HEK293 (cell line): ENCODE data around the gene SYT10.
A peak's percentile ranks its signal among the peaks of the same experiment; 100 is the strongest.
"Not testable (repeated sequence)": the region's sequence is repeated elsewhere in the genome, so short reads cannot be mapped to it uniquely, and the experiment has no call there.

Source experiments
- CTCF ChIA-PET: fragments of 350-600 bp; formaldehyde crosslinking; extraction: SDS; loops from one replicate; lab custom pipeline; 2021; ENCODE audit warnings: antibody characterized with exemption; lab: Yijun Ruan, JAX
- POLR2A ChIA-PET: fragments of 300-600 bp; formaldehyde crosslinking; extraction: SDS; loops from one replicate; lab custom pipeline; 2020; ENCODE audit warnings: antibody characterized with exemption, inconsistent platforms; lab: Yijun Ruan, JAX
- H3K27ac ChIP-seq: fragments of 200-500 bp; sonication (Bioruptor generic); 2 replicates; pipeline ENCODE4 v1.5.1; 2014; ENCODE audit warnings: low read depth, low read length, control low read depth, inconsistent platforms; ENCODE audit errors: extremely low read depth
- H3K36me3 ChIP-seq, 2 experiments: fragments of 200-500 bp in 1 of 2; sonication (Bioruptor generic) in 1 of 2; 1 replicate in 1 of 2; 2 replicates in 1 of 2; pipeline ENCODE4 v1.5.1; 2014 to 2017; ENCODE audit warnings: inconsistent platforms in 2 of 2, low read length in 2 of 2; ENCODE audit not compliant: control insufficient read depth in 2 of 2, insufficient read depth in 1 of 2
- H3K4me1 ChIP-seq: fragments of 200-500 bp; sonication (Bioruptor generic); 2 replicates; pipeline ENCODE4 v1.5.1; 2014; ENCODE audit warnings: mild to moderate bottlenecking, low read length, inconsistent platforms; ENCODE audit not compliant: control insufficient read depth, insufficient read depth
- H3K4me3 ChIP-seq: 2 replicates; pipeline ENCODE4 v1.5.1; 2011; ENCODE audit warnings: low read depth, mild to moderate bottlenecking, control low read depth, low read length, moderate library complexity
- H3K9me3 ChIP-seq: fragments of 200-500 bp; sonication (Bioruptor generic); 2 replicates; pipeline ENCODE4 v1.5.1; 2014; ENCODE audit warnings: low read depth, low read length, inconsistent platforms; ENCODE audit not compliant: control insufficient read depth, insufficient read depth
- BCL11B ChIP-seq: fragments of 450-650 bp; formaldehyde crosslinking; IDR thresholded peaks from 2 replicates; pipeline ENCODE4 v1.5.1; 2016; ENCODE audit warnings: low read depth, missing biosample characterization, missing genetic modification characterization
- FEZF1 ChIP-seq: fragments of 450-650 bp; formaldehyde crosslinking; IDR thresholded peaks from 2 replicates; pipeline ENCODE4 v1.5.1; 2016; ENCODE audit warnings: missing biosample characterization, missing genetic modification characterization
- ZBTB11 ChIP-seq: fragments of 450-650 bp; formaldehyde crosslinking; conservative IDR thresholded peaks from 2 replicates; pipeline ENCODE4 v1.5.1; 2016; ENCODE audit warnings: low read depth, missing biosample characterization, missing genetic modification characterization
- ZBTB8A ChIP-seq: fragments of 450-650 bp; formaldehyde crosslinking; IDR thresholded peaks from 2 replicates; pipeline ENCODE4 v1.5.1; 2016; ENCODE audit warnings: missing biosample characterization, missing genetic modification characterization
- ZNF138 ChIP-seq: fragments of 450-650 bp; formaldehyde crosslinking; IDR thresholded peaks from 2 replicates; pipeline ENCODE4 v1.5.1; 2016; ENCODE audit warnings: missing biosample characterization, missing genetic modification characterization, borderline replicate concordance
- ZNF140 ChIP-seq: fragments of 450-650 bp; formaldehyde crosslinking; IDR thresholded peaks from 2 replicates; pipeline ENCODE4 v1.5.1; 2016; ENCODE audit warnings: missing biosample characterization, missing genetic modification characterization
- ZNF24 ChIP-seq: fragments of 450-650 bp; formaldehyde crosslinking; IDR thresholded peaks from 2 replicates; pipeline ENCODE4 v1.5.1; 2016; ENCODE audit warnings: missing biosample characterization, missing genetic modification characterization
- ZNF341 ChIP-seq: fragments of 450-650 bp; formaldehyde crosslinking; IDR thresholded peaks from 2 replicates; pipeline ENCODE4; 2016; ENCODE audit warnings: low read depth, missing biosample characterization, missing genetic modification characterization
- ZNF394 ChIP-seq: fragments of 450-650 bp; formaldehyde crosslinking; IDR thresholded peaks from 2 replicates; pipeline ENCODE4 v1.5.1; 2016; ENCODE audit warnings: missing biosample characterization, missing genetic modification characterization, mild to moderate bottlenecking, moderate library complexity, borderline replicate concordance
- ZNF426 ChIP-seq: fragments of 450-650 bp; formaldehyde crosslinking; IDR thresholded peaks from 2 replicates; pipeline ENCODE4 v1.5.1; 2017; ENCODE audit warnings: missing biosample characterization, missing genetic modification characterization, mild to moderate bottlenecking, inconsistent platforms, moderate library complexity
- ZNF433 ChIP-seq: fragments of 450-650 bp; formaldehyde crosslinking; IDR thresholded peaks from 2 replicates; pipeline ENCODE4 v1.5.1; 2016; ENCODE audit warnings: missing biosample characterization, missing genetic modification characterization, low read depth
- ZNF555 ChIP-seq: fragments of 450-650 bp; formaldehyde crosslinking; conservative IDR thresholded peaks from 2 replicates; pipeline ENCODE4 v1.5.1; 2017; ENCODE audit warnings: missing biosample characterization, mild to moderate bottlenecking, missing genetic modification characterization, inconsistent platforms
- ZNF623 ChIP-seq: fragments of 450-650 bp; formaldehyde crosslinking; IDR thresholded peaks from 2 replicates; pipeline ENCODE4 v1.5.1; 2016; ENCODE audit warnings: missing biosample characterization, missing genetic modification characterization
- ZNF660 ChIP-seq: fragments of 450-650 bp; IDR thresholded peaks from 2 replicates; pipeline ENCODE4 v1.5.1; 2018; ENCODE audit warnings: missing biosample characterization, mild to moderate bottlenecking, missing genetic modification characterization
- TF ChIP-seq, protein P1 (sequence below): IDR thresholded peaks from 2 replicates; pipeline ENCODE4 v1.6.1; 2011; ENCODE audit warnings: mild to moderate bottlenecking, low read depth, low read length, borderline replicate concordance
- TF ChIP-seq, protein P2 (sequence below): fragments of 450-650 bp; formaldehyde crosslinking; conservative IDR thresholded peaks from 2 replicates; pipeline ENCODE4 v1.5.1; 2016; ENCODE audit warnings: low read depth, missing biosample characterization, missing genetic modification characterization

The SYT10 gene

DNA sequence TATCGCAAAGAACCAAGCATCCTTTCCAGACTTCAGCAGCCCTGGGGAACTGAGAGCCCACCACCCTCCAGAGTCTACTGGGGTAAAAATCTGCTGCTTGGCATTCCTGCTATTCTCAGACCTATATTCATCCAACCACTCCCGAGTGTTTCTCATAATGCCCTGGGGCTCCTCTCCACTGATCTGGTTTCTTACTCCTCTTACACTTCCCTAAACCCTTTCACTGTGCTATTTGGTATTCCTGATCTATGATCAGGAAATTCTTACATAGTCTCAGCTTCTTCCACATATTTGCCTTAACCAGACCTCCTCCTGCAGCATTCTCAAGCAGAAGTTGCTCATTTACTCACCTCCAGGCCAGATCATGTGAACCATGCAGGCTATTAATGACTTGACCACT, 82.4 kb downstream of the SYT10 start:
- TF ChIP-seq ZNF341 = no peak
- no peaks in the 10 kb centered on the region for H3K36me3 ChIP-seq
- no peaks in the 10 kb centered on the region for H3K9me3 ChIP-seq
- no peaks in the 10 kb centered on the region for H3K4me1 ChIP-seq
- POLR2A ChIA-PET = no interaction called here
- CTCF ChIA-PET = no interaction called here
- no peak overlapping the region for H3K27ac ChIP-seq
- H3K4me3 ChIP-seq = no peak overlapping the region

DNA sequence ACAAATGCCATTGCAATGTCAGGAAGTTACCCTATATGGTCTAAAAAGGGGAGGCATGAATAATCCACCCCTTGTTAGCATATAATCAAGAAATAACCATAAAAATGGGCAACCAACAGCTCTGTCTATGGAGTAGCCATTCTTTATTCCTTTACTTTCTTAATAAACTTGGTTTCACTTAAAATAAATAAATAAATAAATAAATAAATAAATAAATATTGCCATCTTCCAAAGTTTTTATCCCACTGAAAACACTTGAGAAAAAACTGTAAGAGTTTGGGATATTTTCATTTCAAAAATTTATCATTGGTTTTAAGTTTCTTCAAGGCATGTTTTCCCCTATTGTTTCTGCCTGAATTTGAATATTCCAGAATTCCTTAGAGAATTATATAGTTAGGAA, 89.8 kb downstream of the SYT10 start:
- no peak overlapping the region for H3K4me3 ChIP-seq
- H3K27ac ChIP-seq = no peak overlapping the region
- no peaks in the 10 kb centered on the region for H3K36me3 ChIP-seq
- ChIA-PET CTCF (interaction anchor here (0.7 kb wide), 1 partner anchor 122 kb away, joined by 4 read pairs; no protein-coding TSS in a partner anchor), POLR2A (no interaction called here)
- H3K4me1 ChIP-seq = no peaks in the 10 kb centered on the region
- TF ChIP-seq ZNF426 (tag by site-specific recombination) (peak; percentile 46), FEZF1 (tag by site-specific recombination) (no peak), ZBTB11 (peak; percentile 50), ZNF394 (tag by site-specific recombination) (peak; percentile 62; the same call in 1 of the 2 replicates), ZNF138 (tag by site-specific recombination) (no peak), ZBTB8A (tag by site-specific recombination) (0 out of 2 replicates have a peak, but pooled peaks have one; percentile 15), ZNF555 (peak; percentile 48), ZNF660 (tag by site-specific recombination) (no peak), BCL11B (tag by site-specific recombination) (no peak), ZNF623 (tag by site-specific recombination) (0 out of 2 replicates have a peak, but pooled peaks have one; percentile 15), ZNF140 (peak; percentile 41), ZNF24 (tag by site-specific recombination) (no peak), ZNF433 (no peak)
- TF ChIP-seq, protein P1, sequence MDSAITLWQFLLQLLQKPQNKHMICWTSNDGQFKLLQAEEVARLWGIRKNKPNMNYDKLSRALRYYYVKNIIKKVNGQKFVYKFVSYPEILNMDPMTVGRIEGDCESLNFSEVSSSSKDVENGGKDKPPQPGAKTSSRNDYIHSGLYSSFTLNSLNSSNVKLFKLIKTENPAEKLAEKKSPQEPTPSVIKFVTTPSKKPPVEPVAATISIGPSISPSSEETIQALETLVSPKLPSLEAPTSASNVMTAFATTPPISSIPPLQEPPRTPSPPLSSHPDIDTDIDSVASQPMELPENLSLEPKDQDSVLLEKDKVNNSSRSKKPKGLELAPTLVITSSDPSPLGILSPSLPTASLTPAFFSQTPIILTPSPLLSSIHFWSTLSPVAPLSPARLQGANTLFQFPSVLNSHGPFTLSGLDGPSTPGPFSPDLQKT = no peak
- TF ChIP-seq, protein P2, sequence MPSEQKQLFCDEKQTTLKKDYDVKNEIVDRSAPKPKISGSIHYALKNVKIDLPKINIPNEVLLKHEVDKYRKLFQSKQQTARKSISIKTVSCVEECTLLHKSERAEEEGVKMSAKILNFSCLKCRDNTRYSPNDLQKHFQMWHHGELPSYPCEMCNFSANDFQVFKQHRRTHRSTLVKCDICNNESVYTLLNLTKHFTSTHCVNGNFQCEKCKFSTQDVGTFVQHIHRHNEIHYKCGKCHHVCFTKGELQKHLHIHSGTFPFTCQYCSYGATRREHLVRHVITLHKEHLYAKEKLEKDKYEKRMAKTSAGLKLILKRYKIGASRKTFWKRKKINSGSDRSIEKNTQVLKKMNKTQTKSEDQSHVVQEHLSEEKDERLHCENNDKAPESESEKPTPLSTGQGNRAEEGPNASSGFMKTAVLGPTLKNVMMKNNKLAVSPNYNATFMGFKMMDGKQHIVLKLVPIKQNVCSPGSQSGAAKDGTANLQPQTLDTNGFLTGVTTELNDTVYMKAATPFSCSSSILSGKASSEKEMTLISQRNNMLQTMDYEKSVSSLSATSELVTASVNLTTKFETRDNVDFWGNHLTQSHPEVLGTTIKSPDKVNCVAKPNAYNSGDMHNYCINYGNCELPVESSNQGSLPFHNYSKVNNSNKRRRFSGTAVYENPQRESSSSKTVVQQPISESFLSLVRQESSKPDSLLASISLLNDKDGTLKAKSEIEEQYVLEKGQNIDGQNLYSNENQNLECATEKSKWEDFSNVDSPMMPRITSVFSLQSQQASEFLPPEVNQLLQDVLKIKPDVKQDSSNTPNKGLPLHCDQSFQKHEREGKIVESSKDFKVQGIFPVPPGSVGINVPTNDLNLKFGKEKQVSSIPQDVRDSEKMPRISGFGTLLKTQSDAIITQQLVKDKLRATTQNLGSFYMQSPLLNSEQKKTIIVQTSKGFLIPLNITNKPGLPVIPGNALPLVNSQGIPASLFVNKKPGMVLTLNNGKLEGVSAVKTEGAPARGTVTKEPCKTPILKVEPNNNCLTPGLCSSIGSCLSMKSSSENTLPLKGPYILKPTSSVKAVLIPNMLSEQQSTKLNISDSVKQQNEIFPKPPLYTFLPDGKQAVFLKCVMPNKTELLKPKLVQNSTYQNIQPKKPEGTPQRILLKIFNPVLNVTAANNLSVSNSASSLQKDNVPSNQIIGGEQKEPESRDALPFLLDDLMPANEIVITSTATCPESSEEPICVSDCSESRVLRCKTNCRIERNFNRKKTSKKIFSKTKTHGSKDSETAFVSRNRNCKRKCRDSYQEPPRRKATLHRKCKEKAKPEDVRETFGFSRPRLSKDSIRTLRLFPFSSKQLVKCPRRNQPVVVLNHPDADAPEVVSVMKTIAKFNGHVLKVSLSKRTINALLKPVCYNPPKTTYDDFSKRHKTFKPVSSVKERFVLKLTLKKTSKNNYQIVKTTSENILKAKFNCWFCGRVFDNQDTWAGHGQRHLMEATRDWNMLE (tag by site-specific recombination) = peak; percentile 46; the same call in 1 of the 2 replicates
- H3K9me3 ChIP-seq = no peaks in the 10 kb centered on the region

DNA sequence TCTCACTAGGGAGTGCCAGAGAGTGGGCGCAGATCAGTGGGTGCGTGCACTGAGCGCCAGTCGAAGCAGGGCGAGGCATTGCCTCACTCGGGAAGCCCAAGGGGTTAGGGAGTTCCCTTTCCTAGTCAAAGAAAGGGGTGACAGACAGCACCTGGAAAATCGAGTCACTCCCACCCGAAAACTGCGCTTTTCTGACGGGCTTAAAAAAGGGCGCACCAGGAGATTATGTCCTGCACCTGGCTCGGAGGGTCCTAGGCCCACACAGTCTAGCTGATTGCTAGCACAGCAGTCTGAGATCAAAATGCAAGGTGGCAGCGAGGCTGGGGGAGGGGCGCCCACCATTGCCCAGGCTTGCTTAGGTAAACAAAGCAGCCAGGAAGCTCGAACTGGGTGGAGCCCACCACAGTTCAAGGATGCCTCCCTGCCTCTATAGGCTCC, 107.6 kb downstream of the SYT10 start:
- H3K9me3 ChIP-seq, CTCF ChIA-PET, H3K27ac ChIP-seq, H3K4me3 ChIP-seq, H3K36me3 ChIP-seq, POLR2A ChIA-PET, H3K4me1 ChIP-seq: not testable (repeated sequence)
